Activated naive CD4-positive, alpha-beta T cell treated with Interleukin-2 at 50 U/mL for 16 hours (primary cell): ENCODE data around the gene TMEM38B.

Source experiments
- DNase-seq: peaks from one replicate; pipeline ENCODE4 v3.0.0-alpha.2; 2020

TMEM38B gene, protein sequence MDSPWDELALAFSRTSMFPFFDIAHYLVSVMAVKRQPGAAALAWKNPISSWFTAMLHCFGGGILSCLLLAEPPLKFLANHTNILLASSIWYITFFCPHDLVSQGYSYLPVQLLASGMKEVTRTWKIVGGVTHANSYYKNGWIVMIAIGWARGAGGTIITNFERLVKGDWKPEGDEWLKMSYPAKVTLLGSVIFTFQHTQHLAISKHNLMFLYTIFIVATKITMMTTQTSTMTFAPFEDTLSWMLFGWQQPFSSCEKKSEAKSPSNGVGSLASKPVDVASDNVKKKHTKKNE

DNA sequence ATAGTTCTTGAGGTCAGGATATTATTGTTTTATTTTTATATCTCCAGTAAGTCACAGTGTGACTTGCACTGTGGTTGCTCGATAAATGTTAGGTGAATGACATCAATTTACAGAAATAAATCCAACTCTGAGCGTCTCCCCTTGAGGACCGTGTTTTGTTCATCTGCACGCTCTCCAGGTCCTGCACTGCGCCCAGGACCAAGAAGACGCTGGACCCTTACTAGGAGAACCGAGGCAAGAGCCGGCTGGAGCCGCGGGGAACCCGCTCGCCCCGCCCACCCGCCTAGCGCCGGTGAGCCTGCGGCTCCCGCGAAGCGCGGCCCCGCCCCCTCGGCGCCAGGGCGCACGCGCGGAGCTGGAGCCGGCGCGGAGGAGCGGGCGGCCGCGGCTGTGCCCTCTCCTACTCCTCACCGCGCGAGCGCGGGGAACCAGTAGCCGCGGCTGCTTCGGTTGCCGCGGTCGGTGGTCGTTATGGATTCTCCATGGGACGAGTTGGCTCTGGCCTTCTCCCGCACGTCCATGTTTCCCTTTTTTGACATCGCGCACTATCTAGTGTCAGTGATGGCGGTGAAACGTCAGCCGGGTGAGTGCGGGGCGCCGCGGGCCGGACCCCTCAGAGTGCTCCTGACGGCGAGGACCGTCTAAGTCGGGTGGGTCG, at the start of gene TMEM38B:
TSS of gene TMEM38B (plus strand) at position 352 of the 658 bp plus-strand sequence. CDS start at position 472, 120 bp downstream.
- peak; percentile 80 for DNase-seq

DNA sequence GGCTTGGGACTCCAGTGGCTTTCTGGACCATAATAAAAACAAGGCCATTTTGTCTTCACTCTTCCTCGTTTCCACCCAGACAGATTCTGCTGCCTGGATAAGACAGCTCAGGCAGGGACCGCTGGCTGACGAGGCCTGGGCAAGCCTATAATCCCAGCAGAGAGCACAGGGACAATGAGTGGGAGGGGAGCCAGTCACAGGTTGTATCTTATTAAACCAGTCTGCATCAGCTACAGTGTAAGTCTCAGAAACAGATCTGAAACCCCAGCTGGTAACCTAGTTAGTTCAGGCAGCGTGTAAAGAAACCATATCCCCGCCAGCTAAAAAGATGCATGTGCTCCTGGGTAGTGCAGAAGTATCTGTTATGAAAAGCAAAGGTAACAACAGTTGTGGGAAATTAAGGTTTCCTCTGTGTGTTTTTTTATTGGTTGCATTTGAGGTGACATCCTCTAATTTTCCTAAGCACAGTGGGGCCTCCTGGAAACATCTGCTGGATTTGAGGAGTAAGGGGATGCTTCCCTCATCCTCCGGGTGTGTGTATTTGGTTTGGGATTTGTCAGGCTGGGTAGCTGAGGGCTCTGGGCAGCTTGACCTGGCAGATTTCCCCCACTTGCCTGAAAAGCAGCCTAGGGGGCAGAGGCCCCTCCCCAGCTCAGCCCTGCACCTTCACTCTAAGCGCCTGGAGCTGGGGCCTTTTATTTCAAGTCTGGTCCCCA, 47.3 kb upstream of the TMEM38B start:
- no peak for DNase-seq

DNA sequence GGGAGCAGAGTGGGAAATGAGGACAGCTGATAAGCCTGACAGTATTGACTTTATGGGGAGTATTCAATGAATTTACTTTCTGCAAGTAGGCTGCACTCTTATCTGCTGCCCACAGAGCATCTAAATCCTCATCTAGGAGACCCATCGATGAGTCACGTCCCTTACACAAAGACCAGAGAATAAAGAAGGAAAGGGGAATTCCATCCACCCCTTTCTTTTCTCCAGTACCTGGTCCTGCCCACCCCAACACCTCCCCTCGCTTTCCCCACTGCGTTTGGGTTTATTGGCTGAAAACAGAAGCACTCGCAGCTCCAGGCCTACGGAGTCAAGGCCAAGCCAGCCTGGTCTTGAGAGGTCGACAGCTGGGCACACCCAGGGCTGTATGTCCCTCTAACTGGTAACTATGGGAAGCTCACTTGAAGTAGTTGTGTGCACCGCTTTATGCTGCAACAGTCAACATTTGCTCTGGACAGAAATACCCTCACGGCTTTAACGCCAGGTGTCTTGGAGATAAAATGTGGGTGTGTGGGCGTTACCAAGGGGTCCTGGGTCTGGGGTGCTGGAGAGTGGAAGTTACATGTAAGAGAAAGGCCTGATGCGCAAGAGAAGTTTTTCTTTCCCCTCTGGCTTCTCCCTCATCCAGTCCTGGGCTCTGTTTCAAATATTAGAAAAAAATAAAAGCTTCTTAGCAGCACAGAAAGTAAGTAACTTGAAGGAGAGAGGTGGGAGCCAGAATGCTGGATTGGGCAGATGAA, 46.6 kb upstream of the TMEM38B start:
- DNase-seq, result no peak

DNA sequence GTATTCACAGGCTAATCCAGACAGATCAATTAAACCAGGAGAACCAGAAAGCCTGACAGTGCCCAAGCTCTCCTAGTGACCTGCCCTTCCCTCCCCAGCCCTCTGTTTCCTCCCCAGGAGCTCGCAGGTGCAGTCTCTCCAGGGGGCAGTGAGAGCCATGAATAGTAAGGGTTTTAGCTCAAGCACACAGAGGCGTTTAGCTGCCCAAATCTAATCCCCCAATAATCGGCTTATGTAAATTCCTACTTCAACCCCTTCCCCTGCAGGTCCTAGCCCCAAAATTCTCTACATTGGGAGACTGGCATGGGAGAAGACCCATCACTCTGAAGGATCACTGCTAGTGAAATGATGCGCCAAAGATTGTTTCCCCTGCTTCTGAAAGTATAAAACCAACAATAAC, 42.5 kb upstream of the TMEM38B start:
- DNase-seq, result no peak

DNA sequence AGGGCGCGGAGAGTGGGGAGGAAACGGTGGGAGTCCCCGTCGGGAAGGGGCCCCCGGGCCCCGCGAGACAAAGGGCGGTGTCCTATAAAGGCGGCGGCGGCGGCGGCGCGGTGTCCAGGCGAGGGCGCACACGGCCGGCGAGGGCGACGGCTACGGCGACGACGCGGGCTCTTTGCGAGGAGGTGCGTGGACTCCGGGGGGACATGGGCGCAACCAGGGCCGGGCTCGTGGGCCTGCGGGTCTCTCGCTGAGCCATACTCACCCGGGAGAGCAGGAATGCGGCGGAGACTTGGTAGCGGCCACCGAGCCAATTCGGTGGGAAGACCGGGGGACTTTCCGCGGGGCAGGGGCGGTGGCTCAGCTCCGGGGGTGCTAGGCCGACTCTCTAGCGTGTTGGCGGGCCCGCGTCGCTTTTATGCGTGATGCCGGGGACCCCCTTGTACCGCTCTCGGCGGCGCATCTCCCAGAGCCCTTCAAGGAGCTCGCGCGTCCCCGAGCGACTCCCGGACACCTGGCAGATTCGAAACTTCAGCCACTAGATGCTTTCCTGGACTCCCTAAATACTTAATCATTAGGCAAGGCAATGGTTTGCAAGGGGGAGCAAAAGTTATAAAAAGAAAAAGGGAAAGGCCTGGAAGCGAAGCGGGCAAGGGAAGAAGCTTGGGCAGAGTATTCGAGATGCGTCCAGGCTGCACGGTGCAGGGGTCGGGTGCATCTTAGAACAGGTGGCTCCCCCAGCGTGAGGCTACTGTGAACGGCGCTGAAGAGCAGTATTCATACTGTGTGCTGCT, 38.0 kb upstream of the TMEM38B start:
- DNase-seq, result no peak

DNA sequence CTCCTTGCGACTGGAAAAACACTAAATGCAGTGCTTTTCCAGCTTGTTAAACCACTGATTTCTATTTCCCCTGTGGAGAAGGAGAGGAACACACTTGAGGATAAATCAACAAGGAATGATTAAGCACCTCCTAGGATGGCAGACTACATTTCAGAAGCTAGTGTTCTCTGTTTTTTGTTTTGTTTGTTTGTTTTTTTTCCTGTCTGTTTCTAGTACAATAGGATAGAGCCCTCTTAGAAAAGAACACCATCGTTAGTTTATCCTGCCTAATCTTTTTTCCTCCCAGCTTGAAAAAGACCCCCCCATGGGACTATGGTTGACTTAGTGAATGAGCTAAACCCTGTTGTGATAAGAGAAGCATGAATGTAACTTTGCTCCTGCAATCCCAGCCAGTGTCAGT, 36.0 kb upstream of the TMEM38B start:
- no peak for DNase-seq

DNA sequence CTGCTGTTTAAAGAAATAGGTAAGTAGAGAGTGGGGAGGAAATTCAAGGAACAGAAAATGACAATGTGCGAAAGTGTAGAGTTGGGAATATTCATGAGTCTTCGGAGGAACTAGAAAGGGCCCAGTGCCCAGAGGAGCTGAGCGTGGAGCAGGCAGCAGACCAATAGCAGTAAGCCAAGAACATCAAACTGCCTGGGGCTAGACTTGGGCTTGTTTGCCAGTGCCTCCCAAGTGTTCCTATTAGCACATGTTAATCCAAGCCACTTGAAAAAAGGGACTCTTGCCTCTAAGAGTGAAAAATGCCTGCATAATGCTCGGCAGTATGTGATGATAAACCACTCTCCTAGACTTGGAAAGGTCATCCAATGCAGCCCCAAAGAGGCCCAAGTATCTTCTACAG, 33.3 kb upstream of the TMEM38B start:
- DNase-seq, result no peak

DNA sequence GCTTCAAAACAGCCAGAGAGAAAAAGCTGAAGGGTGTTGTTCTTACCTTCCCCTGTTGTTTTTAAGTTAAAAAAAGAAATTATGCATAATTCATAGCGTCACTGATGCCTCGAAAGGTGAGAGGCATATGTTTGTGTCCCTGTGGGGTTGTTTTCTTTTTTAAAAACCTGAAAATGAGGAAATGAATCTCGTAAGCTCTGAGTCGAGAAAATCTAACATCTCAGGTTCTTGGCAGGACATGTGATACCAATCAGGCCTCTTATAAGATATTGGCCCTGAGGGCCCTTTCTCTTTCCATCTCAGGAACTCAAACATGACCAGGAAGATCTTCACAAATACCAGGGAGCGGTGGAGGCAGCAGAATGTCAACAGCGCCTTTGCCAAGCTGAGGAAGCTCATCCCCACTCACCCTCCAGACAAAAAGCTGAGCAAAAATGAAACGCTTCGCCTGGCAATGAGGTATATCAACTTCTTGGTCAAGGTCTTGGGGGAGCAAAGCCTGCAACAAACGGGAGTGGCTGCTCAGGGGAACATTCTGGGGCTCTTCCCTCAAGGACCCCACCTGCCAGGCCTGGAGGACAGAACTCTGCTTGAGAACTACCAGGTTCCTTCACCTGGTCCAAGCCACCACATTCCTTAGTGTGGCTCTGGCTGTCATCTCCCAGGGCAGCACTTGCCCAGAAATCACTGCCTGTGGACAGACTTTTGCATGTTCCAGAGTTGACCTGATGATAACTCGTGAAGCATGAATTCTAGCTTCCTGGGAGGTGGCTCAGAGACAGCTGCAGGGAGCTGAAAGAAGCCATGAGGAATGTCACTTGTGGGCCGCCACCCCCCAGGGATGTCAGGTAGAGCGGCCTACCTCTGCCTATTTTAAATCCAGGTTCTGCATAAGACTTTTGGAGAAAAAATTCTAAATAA, 31.9 kb upstream of the TMEM38B start, which contains the start of gene TAL2:
TSS of gene TAL2 (plus strand) at position 274 of the 921 bp plus-strand sequence. CDS start at position 314, 40 bp downstream.
- DNase-seq, result no peak

DNA sequence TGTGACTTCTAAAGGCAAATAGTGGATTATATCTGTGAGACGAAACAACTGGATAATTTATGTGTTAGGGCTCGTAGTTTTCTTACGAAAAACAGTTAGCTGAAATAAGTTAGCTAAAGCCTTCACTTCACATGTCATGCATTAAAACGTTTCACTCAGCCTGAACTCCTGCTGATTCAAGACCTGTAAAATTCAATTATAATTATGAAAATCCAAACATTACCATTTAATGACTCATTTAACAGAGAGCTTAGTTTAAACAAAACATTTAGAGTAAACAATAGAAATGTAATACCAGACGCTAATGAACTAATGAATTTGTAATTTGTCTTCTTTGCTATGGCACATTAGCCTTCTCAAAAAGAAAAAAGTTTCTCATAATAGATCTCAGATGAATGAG, 30.4 kb upstream of the TMEM38B start:
- no peak for DNase-seq

DNA sequence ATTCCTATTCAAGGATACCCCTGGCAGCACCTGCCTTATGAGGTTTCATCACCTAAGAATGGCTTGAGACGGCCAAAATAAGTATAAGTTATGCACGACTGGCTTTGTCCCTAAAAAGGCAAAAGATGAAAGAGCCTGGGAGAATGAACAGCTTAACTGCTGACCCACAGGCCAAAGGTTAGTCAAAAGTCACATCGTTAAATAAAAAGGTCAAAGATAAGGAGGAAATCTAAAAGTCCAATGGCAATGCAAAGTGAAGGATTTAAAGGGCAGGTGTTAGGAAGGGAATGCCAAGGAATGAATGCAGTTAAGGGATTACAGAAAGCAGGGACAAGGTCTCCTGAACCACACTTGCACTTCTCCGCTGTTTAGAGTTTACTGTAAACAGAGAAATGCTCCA, 26.5 kb upstream of the TMEM38B start:
- no peak for DNase-seq

DNA sequence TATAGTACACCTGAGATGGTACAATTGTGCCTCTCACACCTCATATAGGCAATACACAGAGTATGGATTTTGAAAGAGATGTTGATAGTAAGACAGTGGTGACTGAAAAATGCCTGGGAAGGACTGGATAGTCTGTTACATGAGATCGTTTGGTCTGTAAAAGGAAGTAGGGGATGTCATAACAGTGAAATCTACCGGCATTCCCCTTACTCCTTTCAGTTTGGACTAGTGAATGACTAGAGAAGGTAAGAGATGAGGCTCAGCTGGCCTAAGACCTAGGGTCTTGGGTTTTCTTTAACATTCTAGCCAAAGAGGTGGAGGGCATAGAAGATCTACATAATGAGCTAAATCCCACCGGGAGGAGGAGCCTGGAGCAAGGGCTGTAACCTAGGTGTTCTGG, 24.0 kb upstream of the TMEM38B start:
- no peak for DNase-seq

DNA sequence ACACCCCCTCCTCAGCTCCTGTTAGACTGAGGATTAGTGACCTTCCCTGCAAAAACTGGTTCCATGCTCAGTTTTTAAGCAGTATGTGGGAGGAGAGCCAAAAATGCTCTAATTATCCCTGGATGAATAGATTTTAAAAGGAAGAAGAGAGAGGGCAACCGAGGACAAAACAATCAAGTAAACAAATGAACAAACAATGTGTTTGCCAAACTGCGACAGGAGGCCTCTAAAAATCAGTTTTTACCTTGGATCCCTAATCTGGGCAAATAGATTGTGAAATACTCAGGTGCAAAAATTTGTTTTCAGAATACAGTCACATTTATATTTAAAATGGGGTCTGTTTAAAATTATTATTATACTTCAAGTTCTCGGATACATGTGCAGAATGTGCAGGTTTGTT, 23.6 kb upstream of the TMEM38B start:
- no peak for DNase-seq

DNA sequence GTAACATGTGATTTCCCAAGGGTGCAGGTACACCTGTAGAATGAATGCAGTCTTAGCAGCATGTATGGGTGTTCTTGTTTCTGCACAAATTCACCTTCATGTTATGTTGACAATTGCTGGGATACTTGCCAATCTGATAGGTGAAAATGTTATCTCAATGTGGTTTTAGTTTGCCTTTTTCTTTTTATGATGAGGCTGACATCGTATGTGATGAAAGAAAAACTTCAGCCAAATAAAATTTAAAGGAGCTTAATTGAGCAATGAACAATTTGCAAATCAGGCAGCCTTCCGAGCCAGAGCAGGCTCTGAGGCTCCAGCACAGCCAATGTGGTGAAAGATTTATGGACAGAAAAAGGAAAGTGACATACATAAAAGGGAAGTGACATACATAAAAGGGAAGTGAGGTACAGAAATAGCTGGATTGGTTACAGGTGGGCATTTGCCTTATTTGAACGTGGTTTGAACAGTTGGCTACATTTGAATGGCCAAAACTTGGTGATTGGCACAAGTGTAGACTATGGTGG, 21.6 kb upstream of the TMEM38B start:
- DNase-seq, result no peak

DNA sequence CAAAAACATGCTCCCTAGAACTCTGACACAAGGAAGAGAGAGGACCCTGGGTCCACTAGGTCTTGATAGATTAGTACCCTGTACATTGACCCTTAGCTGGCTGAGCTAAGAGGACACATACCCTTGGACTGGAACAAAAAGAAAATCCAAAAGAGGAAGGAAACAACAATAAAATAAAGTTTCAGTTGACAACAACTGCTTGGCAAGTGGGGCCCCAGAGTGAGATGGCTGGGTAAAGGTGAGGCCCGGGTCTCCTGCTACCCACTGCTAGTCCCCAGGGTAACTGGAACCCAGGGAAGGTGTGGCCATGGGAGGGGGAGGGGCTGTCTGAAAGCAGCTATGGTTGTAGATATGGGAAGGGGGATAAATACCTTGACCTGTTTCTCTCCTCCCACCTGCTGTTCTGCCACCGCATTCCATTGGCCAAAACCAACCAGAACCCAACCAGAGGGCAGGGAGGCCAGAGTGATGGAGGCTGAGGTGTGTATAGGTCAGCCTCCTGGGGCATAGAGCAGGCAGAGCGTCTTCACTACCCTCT, 20.4 kb upstream of the TMEM38B start:
- no peak for DNase-seq

DNA sequence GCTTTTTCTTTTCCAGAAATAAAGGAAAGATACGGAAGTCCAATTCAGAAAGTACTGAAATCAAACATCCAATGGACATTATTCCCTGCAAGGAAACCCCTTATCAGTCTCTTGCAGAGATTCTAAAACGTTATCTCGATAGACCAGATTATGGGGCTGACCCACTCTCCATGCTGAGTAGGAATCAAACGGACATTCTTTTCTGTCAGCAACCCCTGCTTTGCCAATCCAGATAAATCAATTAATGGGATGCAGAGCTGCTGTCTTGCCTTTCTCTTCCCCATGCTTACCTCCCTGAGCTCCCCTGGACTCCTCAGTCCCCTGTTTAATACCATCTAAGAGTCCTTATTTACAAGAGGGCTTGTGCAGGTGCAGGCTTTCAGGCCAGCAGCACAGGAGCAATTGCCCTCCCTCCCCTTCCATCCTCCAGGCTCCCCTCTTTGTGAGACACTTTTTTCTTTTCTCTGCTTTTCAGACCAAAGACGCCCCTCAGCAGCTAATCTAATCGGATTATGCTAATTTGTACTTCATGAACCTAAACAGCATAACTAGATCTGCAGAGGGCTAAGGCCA, 17.9 kb upstream of the TMEM38B start:
- no peak for DNase-seq

DNA sequence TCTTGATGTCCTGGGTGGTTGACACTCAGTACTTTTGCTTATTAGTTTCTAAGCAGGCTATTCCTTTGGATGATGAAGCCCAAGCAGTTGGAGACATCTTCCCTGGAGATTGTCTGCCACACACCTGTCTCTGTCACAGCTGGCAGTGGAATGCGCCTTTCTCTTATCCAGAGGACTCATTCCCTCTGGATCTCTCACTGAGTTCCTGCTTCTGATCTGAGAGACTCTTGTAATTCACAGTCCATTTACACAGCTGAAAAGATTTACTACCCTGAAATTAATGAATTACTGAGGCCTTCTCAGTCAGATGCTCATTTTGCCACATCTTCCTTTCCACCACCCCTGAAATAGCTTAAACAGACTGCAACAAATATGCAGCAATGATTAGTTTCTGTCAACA, 16.2 kb upstream of the TMEM38B start:
- no peak for DNase-seq

DNA sequence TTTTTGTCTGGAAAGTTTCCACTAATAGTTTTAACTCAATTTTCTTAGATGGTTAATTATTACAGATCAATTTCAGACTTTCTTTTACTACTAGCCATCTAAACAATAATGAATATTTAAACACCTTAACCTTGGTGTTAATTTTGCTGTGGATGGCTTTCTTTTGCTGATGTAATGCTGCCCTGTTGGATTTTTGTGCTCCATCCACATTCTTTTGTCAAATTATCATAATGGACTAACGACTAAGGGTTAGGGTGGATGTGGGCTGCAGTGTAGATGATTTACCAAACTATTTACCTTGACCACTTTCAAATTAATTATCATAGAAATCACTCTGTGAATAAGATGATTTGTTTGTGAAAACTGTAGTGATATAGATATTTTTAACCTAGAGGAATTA, 15.6 kb upstream of the TMEM38B start:
- no peak for DNase-seq

DNA sequence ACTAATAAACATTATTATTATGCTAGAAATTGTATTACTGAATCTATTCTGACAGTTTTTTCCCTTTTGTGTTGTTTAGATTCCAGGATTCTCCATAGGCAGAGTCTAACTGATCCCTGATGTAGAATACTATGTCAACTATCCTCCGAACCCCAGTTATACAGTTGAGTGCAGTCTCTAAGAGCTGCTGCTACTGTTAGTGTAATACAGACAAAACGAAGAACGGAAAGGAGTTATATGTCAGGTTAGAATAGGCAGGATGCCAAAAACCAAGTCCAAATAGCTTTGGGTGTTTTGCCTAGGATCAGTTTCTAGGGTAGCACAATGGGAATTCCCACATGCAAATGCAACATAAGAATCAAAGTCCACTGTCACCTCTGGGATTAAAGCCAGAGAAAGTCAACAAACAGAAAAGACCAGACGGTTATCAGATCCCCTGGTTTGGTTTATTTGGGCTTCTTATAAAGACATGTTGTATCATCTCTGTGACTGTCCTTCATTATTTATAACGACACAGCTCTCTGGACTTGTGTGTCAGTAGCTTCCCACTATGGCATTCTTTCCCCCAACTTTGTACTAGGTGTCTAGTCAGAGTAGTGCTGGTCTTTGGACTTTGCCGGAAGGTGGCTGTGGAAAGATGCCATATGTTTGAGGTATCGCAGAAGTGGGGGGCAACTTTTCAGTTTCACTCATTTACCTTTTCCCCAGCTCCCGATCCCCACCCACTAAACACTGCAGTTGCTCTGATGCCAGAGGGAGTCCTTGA, 14.9 kb upstream of the TMEM38B start:
- no peak for DNase-seq

DNA sequence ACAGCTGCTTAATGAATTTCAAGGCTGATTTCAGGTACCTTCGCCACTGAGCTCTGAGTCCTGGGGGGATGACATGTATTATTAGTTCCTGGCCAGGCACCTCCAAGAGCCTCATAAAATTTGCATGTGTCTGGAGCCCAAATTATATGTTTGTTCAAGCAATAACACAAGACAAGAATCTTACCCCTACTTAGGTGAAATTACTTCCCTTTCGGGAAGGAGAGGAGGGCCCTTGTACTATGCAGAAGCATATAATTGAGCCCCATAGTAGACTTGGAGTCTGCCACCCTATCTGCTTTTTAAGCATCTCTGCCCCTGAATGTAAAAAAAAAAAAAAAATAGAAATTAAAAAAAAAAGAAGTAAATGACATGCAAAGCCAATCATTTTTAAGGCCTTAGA, 13.0 kb upstream of the TMEM38B start:
- no peak for DNase-seq

DNA sequence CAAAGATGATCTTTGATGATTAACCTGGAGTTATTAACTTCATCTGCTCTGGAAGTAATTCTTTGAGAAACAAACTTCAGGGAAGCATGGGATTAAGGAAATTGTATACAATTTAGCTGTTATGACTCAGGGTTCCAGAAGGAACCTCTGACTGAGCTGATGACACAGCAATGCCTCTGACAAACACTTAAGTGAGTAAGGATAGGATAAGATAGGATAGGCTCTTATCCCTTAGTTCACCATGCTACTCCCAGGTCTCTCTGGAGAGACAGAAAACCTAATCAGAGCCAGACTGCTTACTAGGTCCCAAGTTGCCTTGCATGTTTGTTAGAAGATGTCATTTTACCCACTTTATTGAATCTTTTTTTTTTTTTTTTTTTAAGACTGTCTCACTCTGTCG, 12.6 kb upstream of the TMEM38B start:
- no peak for DNase-seq
